Measurements from ENCODE around the gene ABI2.

DNA sequence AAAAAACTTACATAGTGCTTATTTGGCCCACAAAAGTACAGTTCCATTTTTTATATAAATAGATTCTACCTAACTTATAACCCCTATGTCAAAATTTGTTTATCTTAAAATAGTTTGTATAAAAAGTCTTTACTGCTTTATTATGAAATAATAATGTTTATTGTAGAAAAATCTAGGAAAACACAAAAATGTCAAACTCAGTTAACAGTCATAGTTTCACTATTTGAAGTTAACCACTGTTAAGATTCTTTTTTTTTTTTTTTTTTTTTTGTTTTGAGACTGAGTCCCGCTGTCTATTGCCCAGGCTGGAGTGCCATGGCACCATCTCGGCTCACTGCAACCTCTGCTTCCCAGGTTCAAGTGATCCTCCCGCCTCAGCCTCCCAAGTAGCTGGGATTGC lies 26.5 kb upstream of the ABI2 start:
- TF ChIP-seq TEAD4 (IDR thresholded peaks at IDR 0.05) (no peak), NFIC (IDR thresholded peaks at IDR 0.05) (no peak), TAF1 (IDR thresholded peaks at IDR 0.05; ENCODE audit: low read depth) (no peak), EGR1 (IDR thresholded peaks at IDR 0.05) (no peak), FOXM1 (IDR thresholded peaks at IDR 0.05; ENCODE audit: borderline replicate concordance, low read depth) (no peak), CEBPB (IDR thresholded peaks at IDR 0.05) (no peak)

Measured in Ishikawa (cell line).